HG03097 (cell line): ENCODE results near the gene LRFN5.
"Not testable (repeated sequence)": the region's sequence is repeated elsewhere in the genome, so short reads cannot be mapped to it uniquely, and the experiment has no call there.

Experiments used
- ATAC-seq: cut with Tn5 transposase; IDR thresholded peaks from one replicate; pipeline ENCODE4 v1.9.1; 2021; ENCODE audit not compliant: unreplicated experiment, low FRiP score

The LRFN5 gene

GRCh38 chr14:41878321-41878720 lies 271.6 kb downstream of the LRFN5 start:
- no peak for ATAC-seq

DNA sequence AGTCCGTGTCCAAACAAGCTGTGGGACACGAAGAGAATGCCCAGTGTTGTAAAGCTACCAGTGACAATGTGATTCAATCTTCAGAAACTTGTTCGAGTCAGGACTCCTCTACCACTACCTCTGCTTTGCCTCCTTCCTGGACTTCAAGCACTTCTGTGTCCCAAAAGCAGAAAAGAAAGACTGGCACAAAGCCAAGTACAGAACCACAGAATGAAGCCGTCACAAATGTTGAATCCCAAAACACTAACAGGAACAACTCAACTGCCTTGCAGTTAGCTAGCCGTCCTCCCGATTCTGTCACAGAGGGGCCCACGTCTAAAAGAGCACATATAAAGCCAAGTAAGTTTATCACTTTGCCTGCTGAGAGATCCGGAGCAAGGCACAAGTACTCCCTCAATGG lies 284.9 kb downstream of the LRFN5 start:
- no peak for ATAC-seq

- no peak for ATAC-seq
These were observed 292.7 kb downstream of the LRFN5 start for GRCh38 chr14:41899416-41899815.

DNA sequence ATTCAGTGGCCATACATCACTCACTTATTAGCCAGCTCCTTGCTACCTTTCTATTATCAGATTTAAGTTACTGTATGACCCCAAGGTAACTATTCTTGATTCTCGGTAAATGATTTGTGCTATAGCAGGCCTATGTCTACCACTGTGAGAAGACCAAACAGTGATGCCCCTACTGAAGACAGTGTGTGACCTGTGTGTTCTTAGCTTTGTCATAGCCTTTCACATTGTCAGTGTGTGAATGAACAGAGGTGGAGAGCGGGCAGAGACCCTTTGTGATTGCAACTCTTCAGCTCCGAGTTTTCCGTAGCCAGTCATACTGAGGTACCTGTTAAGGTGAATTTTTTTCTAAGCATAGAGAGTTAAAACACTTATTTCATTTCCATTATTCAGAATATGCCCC lies 294.0 kb downstream of the LRFN5 start:
- ATAC-seq = no peak

DNA sequence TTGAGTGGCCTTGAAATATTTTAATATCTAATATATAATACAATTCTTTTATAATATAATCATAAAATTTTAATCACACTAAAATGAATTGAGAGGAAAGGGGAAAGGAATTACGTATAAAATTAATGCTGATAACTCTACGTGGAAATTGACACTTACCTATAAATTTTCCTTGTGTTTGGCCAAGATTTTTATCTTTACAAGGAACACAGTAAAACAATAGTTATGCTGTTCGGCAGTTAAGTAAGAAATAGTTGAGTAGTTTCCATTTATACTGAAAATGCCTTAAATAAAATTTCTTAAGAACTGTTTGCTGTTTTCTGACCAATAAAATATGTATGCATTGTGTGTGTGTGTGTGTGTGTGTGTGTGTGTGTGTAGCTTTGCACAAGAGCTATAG lies 294.4 kb downstream of the LRFN5 start:
- no peak for ATAC-seq

- no peak for ATAC-seq
These were observed 298.8 kb downstream of the LRFN5 start for GRCh38 chr14:41905394-41905964.

DNA sequence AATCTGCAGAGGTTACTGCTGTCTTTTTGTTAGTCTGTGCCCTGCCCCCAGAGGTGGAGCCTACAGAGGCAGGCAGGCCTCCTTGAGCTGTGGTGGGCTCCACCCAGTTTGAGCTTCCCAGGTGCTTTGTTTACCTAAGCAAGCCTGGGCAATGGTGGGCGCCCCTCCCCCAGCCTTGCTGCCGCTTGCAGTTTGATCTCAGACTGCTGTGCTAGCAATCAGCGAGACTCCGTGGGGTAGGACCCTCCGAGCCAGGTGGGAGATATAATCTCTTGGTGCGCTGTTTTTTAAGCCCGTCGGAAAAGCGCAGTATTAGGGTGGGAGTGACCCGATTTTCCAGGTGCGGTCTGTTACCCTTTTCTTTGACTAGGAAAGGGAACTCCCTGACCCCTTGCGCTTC lies 304.5 kb downstream of the LRFN5 start:
- not testable (repeated sequence) for ATAC-seq

DNA sequence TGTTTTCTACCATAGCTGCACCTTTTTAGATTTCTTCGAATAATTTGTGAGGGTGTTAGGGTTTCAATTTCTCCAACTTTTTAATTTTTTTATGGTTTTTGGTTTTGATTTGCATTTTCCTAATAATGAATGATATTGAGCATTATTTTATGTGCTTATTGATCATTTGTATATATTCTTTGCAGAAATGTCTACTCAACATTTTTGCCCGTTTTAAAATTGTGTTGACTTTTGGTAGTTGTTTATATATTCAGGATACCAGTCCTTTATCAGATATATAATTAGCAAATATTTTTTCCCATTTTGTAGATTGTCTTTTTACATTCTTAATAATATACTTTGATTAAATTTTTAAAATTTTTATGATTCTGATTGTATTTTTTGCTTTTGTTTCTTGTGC lies 306.7 kb downstream of the LRFN5 start:
- ATAC-seq = no peak

DNA sequence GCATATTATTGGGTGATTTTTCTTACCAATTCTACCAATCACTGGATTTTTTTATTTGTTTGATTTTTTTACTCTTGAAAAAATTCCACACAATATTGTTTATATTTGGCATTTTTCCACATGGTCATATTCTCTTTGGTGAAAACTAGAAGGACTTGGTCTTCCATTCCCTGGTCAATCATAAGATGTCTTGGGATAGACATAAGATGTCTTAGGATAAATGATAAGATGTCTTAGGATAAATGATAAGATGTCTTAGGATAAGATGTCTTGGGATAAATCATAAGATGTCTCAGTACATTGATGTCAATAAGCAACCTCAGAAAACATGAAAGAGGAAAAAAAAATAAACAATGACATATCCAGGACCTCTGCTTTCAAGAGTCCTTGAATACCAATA lies 309.1 kb downstream of the LRFN5 start:
- ATAC-seq = no peak

- ATAC-seq = no peak
These were observed 309.6 kb downstream of the LRFN5 start for GRCh38 chr14:41916313-41916712.

DNA sequence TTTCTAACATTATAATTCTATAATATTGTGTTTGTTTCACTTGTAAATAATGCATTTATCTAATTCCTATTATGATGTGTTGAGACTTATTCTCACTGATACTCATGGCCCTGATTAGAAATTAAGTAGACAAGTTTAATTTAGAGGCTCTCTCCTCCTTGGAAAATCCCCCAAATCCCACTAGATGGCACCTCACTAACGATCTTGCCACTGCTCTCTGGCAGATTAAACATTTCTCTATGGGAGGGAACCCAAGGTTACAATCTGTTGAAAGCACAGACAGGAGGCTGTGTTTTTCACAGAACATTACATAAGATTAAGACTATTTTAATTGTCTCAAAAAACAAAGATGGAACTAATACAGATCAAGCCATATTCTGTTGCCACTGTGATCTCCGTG lies 318.7 kb downstream of the LRFN5 start:
- no peak for ATAC-seq

DNA sequence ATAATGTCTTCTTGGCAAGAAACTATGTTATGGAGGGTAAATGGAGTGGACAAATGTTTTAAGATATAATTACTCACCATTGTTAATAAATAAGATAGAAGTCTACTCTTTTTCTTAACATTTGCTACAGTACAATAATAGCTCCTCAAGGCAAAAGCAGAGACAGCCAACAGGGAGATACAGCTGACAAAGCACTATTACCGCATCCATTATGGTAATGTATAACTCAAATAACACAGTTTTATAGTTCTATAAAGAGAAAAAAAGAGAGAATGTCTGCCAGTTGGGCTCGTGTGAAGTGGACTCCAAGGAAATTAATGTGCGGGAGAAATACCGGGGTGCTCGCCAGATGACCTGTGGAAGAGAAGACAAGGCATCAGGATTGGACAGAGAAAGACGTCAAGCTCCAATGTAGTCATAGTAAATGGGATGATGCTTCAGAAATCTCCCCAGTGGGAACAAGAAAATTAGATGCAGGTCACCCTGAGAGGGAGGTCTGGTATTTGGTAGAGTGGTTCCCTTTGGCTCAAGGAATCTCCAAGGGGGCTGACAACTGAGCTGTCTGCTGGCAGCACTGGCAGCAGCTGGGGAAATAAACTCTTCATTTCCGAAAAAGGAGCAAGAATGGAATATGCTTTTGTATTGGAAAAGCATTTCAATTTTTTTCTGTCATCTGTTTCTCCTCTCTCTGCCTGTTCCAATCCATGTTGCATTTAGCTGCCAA lies 343.9 kb downstream of the LRFN5 start:
- ATAC-seq = no peak
